SJCRH30 (cell line): Measurements from ENCODE around the gene SLC39A7. TPM values are rescaled to one million over a fixed set of nuclear protein-coding genes. Genes with fewer than 3 reads are reported as not detected.

Experiments used
- DNase-seq, 2 experiments: peaks; one replicate each; pipeline ENCODE4 v3.0.0-alpha.2; 2015 to 2020
- H3K27ac ChIP-seq: fragments of 250-450 bp; sonication (Bioruptor Pico); 2 replicates; pipeline ENCODE4 v1.5.1; 2020; ENCODE audit warnings: mild to moderate bottlenecking, moderate library complexity
- H3K27me3 ChIP-seq: fragments of 250-450 bp; sonication (Bioruptor Pico); 2 replicates; pipeline ENCODE4 v1.5.1; 2020; ENCODE audit warnings: mild to moderate bottlenecking, moderate library complexity
- H3K36me3 ChIP-seq: fragments of 250-450 bp; sonication (Bioruptor Pico); 2 replicates; pipeline ENCODE4 v1.5.1; 2020; ENCODE audit warnings: mild to moderate bottlenecking, moderate library complexity
- H3K4me1 ChIP-seq: fragments of 250-450 bp; sonication (Bioruptor Pico); 2 replicates; pipeline ENCODE4 v1.5.1; 2020; ENCODE audit warnings: mild to moderate bottlenecking, moderate library complexity
- H3K4me3 ChIP-seq: fragments of 250-450 bp; sonication (Bioruptor Pico); 2 replicates; pipeline ENCODE4 v1.5.1; 2020; ENCODE audit warnings: mild to moderate bottlenecking, moderate library complexity
- H3K9me3 ChIP-seq: fragments of 250-450 bp; sonication (Bioruptor Pico); replicated peaks from 2 replicates; pipeline ENCODE4 v1.5.1; 2020; ENCODE audit warnings: mild to moderate bottlenecking, moderate library complexity
- total RNA-seq: library from RNA; depleted of rRNA; stranded (reverse); fragments of >200 nt; shearing (Covaris generic); gene quantifications from 2 replicates; pipeline ENCODE4 v1.2.3, GENCODE V29; 2014

Gene SLC39A7
- total RNA-seq, 1 experiment from 2014 or later, result 75.1 TPM

DNA sequence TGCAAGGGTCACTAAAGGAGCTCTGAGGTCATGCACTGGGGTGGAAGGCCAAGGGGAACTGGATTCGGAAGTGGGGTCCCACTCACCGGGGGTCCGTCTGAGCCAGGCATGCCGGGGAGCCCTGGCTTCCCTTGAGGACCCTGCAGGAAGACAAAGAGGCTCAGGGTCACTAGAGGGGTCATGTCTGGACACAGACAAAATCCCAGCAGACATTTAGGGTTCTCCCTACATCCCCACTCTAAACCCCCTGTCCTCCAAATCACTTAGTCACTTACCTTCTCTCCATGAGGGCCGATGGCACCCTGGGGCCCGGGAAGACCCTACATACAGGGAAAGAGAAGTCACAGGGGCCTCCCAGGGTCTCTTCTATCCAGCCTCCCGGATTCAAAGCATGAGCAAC, 23.8 kb upstream of the SLC39A7 start:
- H3K36me3 ChIP-seq, result no peaks in the 10 kb centered on the region
- no peak overlapping the region; the same call in 1 of the 2 replicates for H3K27ac ChIP-seq
- no peak overlapping the region for H3K4me3 ChIP-seq
- no peaks in the 10 kb centered on the region for H3K27me3 ChIP-seq
- H3K4me1 ChIP-seq, result peaks cover 14% of the 10 kb centered on the region
- DNase-seq, result no peak
- H3K9me3 ChIP-seq, result no peaks in the 10 kb centered on the region

DNA sequence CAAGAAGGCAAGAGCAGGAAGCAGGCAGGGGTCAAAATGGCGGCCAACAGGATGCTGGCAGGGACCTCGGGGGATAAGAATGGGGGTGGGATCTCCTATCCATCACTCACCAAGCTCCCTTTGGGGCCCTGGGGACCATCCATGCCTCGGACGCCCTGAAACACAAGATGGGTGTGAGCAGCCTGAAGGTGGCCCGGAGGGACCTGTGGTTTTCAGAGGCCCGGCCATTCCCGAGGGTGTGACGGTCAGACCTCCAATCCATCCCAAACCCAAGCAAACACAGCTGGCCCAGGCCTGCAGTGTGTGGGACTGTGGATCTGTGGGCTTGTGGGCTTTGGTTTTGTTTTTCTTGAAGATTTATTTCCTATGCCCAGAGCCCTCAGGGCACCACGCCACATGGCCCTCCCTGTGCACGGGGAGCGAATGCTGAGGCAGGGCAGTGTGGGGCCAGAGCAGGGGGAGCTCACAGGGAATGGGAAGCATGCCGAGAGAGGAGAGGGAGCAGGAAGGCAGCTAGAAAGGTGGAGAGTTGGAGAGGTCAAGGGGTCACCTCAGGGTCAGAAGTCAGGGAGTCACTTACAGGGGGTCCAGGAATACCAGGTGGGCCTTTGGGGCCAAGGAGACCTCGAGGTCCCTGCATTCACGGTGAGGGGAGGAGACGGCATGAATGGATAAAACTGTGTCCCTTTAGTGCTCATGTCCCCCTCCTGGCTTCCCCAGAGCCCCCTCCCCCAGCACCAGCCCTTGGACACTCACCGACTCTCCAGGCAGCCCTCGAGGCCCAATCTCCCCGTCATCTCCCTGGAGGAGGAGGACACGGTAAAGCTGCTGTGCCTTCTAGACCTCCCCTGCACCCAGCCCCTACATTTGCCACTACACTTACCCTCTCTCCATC, 22.9 kb upstream of the SLC39A7 start:
- Histone ChIP-seq H3K27me3 (no peaks in the 10 kb centered on the region), H3K27ac (peak overlapping the region; percentile 26), H3K9me3 (no peaks in the 10 kb centered on the region), H3K4me1 (peaks cover 14% of the 10 kb centered on the region), H3K36me3 (no peaks in the 10 kb centered on the region), H3K4me3 (peak overlapping the region; percentile 12; the same call in 1 of the 2 replicates)
- peak; percentile 88 to 90 for DNase-seq

DNA sequence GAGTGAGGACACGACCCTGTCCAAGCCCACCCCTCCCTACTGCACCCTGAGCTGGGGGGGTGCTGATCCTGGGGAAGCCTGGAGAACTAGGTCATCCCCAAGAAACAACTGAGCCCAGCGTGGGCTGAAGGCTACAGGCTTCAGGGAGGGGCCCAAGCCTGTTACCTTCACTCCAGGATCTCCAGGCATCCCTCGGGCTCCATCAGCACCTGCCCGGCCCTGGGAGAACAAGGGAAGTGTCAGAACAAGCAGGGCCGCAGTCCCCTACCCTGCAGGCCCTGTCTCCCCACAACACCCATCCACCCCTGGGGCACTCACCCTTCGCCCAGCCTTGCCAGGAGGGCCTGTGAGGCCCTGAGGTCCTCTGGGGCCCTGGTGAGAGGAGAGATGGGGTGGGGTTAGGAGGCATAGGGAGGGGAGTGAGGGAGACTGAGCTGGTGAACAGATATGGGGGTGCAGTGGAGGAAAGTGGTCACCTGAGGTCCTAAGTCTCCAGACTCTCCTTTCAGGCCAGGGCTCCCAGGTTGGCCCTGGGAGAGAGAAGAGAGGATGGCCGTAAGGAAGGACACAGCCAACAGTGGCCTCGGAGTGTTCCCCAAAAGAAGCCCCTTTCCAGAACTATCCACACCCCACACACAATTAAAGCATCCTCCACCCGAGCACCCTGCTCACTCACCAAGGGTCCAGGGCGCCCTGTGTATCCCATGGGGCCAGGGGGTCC, 21.8 kb upstream of the SLC39A7 start:
- no peaks in the 10 kb centered on the region; the same call in 1 of the 2 replicates for H3K9me3 ChIP-seq
- H3K4me3 ChIP-seq, result no peak overlapping the region
- no peak overlapping the region for H3K27ac ChIP-seq
- no peak for DNase-seq
- H3K27me3 ChIP-seq, result no peaks in the 10 kb centered on the region
- no peaks in the 10 kb centered on the region for H3K36me3 ChIP-seq
- H3K4me1 ChIP-seq, result peaks cover 16% of the 10 kb centered on the region

DNA sequence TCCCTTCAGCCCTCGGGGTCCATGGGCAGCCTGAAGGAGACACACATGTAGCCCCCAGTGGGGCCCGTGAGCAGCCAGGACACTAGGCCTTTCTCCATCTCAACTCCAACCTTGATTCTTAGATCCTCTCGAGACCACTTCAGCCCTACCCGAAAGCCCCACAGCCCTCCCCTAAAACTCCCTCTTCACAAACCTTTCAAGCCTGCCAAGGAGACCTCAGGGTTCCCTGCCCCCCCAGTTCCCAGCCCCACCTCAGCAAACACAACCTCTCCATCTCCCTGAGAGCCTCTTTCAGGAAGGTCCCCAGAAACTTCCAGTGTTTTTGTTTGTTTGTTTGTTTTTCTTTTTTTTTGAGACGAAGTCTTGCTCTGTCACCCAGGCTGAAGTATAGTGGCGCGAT, 19.5 kb upstream of the SLC39A7 start:
- Histone ChIP-seq H3K27ac (no peak overlapping the region), H3K9me3 (no peaks in the 10 kb centered on the region; the same call in 1 of the 2 replicates), H3K27me3 (no peaks in the 10 kb centered on the region), H3K4me1 (peaks cover 16% of the 10 kb centered on the region), H3K4me3 (no peak overlapping the region), H3K36me3 (no peaks in the 10 kb centered on the region)
- no peak for DNase-seq

DNA sequence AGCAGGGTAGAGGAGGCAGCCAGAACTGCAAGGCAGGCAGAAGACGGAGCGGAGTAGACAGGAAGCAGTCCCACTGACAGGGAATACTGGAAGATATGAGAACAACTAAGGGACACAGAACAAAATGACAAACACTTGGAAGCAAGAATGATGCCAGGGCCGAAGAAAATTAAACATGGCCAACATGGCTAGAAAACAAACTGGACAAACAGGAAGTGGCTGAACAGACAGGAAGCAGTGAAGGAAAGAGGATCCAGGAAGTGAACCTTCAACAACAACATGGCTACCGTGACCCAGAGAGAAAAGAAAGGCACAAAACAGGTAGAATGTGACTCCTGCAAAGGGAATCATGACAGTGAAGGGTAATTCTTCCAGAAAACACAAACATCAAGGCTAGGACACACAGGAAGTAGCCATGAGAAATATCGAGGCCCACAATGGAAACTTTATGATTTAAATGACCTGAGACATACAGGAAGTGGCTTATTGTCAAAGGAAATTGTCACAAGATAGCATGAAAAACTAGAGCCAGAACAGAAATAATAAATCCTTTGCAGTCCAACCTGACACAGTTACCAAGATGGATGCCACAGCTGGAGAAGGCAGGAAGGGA, 17.5 kb upstream of the SLC39A7 start:
- Histone ChIP-seq H3K27me3 (no peaks in the 10 kb centered on the region), H3K27ac (no peak overlapping the region), H3K9me3 (no peaks in the 10 kb centered on the region; the same call in 1 of the 2 replicates), H3K4me1 (peaks cover 6% of the 10 kb centered on the region; the same call in 1 of the 2 replicates), H3K36me3 (no peaks in the 10 kb centered on the region), H3K4me3 (no peak overlapping the region)
- DNase-seq, result no peak

DNA sequence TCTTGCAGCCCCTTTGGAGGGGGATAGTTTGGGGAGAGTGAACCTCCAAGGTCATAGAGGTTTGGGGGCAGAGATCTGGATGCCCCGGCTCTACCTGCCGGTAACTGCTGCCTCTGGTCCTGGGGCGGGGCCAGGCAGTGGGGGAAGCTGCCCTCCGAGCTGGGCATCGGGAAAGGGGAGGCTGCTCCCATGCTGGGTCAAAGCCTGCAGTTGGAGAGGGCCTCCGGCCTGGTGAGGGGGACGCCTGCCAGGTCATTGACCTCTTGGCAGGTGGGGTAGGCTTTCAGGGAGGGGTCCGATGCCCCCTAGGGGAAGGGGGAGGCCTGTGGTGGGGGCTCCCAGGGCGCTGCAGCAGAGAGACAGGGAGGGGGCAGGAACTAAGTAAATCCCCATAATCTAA, 15.5 kb upstream of the SLC39A7 start:
- Histone ChIP-seq H3K9me3 (no peaks in the 10 kb centered on the region; the same call in 1 of the 2 replicates), H3K36me3 (no peaks in the 10 kb centered on the region), H3K4me3 (no peak overlapping the region), H3K4me1 (0 out of 2 replicates have a peak, but pooled peaks cover 2% of the 10 kb centered on the region), H3K27ac (no peak overlapping the region), H3K27me3 (no peaks in the 10 kb centered on the region)
- DNase-seq, result no peak

DNA sequence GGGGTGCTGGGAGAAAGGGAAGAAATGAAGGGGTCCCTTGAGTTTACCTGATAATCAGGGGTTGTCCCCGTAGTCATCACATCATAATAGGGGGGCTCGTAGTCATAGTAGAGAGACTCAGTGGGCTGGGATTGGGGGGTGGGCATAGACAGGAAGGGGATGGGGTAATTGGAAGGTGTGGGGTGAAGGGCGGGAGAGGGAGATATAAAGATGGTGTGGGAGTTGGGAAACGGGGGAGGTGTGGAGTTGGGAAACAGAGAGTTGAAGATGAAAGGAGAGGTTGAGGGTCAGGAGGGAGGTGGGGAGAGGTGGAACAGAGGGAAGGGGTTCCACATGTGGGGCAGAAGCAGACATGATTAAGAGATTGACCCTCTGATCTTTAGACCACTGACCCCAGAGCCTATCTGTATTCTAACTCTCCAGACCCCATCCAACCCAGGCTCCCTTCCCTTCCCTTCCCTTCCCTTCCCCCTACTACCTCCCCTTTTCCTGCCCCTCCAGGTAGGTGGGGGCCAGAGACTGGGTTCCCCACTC, 14.9 kb upstream of the SLC39A7 start:
- no peak overlapping the region for H3K27ac ChIP-seq
- no peak overlapping the region for H3K4me3 ChIP-seq
- no peak for DNase-seq
- H3K36me3 ChIP-seq, result no peaks in the 10 kb centered on the region
- H3K27me3 ChIP-seq, result no peaks in the 10 kb centered on the region
- H3K4me1 ChIP-seq, result peaks cover 2% of the 10 kb centered on the region; the same call in 1 of the 2 replicates
- H3K9me3 ChIP-seq, result no peaks in the 10 kb centered on the region; the same call in 1 of the 2 replicates

DNA sequence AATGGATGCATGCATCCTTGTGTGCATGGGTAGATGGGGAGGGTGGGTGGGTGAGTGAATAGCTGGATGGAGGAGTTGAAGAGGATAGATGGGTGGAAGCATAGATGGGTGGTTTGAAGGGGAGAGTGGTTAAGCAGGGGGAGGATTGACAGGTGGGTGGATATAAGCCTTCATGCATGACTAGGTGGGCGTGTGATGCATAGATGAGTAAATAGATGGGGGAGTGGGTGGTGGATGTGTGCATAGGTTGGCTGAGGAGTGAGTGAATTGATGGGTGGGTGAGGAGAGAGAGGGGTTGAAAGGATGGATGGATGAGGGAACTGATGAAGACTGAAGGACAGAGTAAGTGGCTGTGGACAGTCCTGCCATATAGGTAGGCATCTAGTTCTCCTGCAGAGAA, 12.9 kb upstream of the SLC39A7 start:
- no peaks in the 10 kb centered on the region; the same call in 1 of the 2 replicates for H3K9me3 ChIP-seq
- no peak overlapping the region for H3K4me3 ChIP-seq
- H3K4me1 ChIP-seq, result peaks cover 19% of the 10 kb centered on the region
- H3K27me3 ChIP-seq, result no peaks in the 10 kb centered on the region
- H3K36me3 ChIP-seq, result no peaks in the 10 kb centered on the region
- DNase-seq, result no peak
- no peak overlapping the region for H3K27ac ChIP-seq

DNA sequence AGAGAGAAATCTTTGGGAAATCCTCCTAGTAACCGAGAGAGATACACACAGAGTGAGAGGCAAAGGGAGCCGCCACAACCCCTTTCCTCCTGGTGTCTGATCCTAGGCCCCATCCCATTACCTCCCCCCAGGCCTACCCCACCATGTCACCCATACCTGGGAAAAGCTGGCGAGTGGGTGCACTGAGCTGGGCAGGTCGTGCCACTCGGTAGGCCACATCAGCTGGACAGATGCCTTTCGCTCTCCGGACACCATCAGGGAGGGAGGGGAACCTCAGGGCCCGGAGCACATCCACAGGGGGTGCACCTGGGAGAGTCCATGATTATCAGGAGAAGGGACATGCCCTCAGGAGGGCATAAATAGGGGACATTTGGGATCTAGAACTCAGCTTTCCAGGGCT, 11.5 kb upstream of the SLC39A7 start:
- H3K36me3 ChIP-seq, result peaks cover under 1% of the 10 kb centered on the region; the same call in 1 of the 2 replicates
- H3K4me1 ChIP-seq, result peaks cover 18% of the 10 kb centered on the region
- H3K9me3 ChIP-seq, result no peaks in the 10 kb centered on the region
- no peak overlapping the region for H3K27ac ChIP-seq
- no peak for DNase-seq
- no peaks in the 10 kb centered on the region for H3K27me3 ChIP-seq
- no peak overlapping the region for H3K4me3 ChIP-seq

DNA sequence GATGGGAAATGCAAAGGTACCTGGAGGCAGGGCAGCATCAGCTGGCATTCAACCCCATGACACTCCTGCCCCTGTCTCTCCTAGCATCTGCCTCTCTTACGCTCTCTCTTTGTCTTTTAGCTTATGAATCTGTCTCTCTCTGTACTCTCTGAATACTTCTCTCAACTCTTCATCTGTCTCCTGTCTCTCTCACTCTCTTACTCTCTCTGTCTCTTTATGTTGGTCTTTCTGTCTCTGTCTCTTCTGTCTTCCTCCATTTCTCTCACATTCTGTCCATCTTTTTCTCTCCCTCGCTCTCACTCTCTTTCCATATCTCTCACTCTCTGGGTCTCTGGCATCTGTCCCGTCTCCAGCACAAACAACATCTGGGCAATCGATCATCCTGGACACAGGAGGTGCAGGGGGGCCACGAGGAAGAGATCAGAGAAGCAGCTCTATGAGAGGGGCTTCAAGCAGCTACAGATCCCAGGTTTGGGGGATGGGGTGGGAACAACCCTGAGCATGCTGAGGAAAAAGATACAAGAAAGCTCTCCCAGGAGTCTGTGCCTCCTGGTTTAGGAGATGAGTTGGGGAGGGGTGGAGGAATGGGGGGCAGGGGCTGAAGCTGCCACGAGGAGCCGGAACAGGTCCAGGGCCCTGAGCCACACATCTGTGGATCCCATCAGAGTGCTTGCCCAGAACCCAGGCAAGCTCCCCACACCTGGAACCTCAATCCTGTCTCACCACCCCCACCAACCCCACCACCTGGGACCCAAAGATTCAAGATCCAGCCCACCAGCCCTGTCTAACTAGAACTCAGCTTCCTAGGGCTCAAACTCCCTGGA, 10.8 kb upstream of the SLC39A7 start:
- Histone ChIP-seq H3K36me3 (peaks cover 7% of the 10 kb centered on the region), H3K4me3 (no peak overlapping the region), H3K27me3 (no peaks in the 10 kb centered on the region), H3K4me1 (peaks cover 18% of the 10 kb centered on the region), H3K27ac (no peak overlapping the region), H3K9me3 (no peaks in the 10 kb centered on the region)
- no peak for DNase-seq

DNA sequence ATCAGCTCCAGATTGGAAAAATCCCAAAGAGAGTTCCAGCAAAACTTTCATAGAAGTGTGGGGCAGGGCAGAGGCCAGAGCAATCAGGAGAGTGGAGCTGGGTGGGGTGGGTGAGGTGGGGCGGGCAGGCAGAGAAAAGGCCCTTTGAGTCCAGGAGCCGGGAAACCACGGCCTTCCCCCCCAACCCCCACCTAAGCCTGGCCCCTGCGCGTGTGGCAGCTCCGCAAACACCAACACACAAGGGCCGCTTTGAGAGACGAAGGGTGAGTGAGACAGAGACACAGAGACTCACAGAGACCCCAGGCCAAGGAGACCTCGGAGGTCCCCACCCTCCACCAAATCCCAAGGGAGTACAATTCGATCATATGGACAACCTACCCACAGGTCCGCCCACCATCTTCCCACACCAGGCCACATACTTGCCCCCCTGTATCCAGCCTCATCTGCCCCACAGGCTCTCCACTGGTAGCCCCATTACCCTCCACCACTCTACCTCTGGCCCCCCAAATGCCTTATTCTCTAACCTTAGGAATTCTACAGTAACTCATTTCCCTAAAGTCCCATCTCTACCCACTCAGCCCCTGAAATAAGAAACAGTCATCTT, 10.1 kb upstream of the SLC39A7 start:
- DNase-seq, result no peak
- H3K4me3 ChIP-seq, result no peak overlapping the region
- peaks cover 14% of the 10 kb centered on the region for H3K36me3 ChIP-seq
- H3K4me1 ChIP-seq, result peaks cover 18% of the 10 kb centered on the region
- H3K9me3 ChIP-seq, result no peaks in the 10 kb centered on the region
- no peak overlapping the region for H3K27ac ChIP-seq
- no peaks in the 10 kb centered on the region for H3K27me3 ChIP-seq

DNA sequence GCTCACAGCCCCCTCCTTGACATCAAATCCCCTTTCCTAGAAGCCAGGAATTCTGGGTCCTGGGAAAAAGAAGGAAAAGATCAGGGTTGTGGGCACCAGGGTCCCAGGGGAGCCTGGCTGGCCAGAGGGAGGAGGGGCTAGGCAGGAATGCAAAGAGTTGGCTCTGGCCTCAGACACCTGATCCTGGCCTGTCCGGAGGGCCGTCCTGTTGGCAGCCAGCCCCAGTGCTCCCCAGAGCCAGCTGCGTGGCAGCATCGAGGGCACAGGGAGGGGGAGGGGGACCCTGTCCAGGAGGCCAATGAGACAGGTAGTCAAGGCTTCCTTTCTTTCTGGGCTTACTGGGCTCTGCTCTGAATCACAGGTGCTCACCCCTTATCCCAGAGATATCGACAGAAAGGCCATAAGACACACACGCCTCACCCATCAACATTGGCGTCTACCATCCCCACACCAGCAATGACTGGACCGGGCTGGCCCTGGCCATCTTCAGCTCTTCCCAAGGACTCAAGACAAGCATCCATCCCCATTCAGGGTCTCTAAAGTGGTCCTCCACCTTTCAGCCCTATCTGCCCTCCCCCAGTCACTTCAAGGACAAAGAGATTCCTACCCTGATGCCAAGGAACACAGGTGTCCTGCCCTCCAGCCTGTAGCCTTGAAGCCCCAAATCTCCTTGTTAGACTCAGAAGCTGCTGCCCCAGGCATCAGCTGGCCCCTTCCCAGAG, 9.1 kb upstream of the SLC39A7 start:
- peak; percentile 68 to 70 for DNase-seq
- Histone ChIP-seq H3K27me3 (no peaks in the 10 kb centered on the region), H3K4me1 (peaks cover 18% of the 10 kb centered on the region), H3K9me3 (no peaks in the 10 kb centered on the region), H3K27ac (peak overlapping the region; percentile 8; the same call in 1 of the 2 replicates), H3K4me3 (peak overlapping the region; percentile 14), H3K36me3 (peaks cover 19% of the 10 kb centered on the region)

DNA sequence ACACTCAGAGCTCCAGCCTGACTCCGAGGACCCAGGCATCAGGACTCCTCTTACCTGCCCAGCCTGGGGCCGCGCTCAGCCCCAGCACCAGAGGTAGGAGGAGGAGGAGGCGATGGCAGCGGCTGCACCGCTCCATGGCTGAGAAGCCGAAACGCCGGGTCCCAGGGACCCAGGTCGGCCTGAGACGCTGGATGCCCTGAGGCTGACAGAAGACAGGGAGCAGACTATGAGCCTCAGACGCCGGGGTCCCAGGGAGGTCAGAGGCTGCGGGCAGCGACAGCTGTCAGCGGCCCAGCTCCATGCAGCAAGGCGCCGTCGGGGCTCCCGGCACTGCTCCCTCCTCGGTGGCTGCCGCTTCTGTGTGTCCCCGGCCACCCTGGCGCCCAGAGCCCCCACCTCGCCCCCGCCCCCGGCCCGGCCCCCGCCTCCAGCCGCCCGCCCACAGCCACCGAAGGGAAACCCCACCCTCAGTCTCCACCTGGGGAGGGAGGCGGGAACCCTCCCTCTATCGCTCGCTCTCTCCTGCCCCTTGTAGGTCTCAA, 8.5 kb upstream of the SLC39A7 start, which contains the start of gene COL11A2:
TSS of gene COL11A2 (minus strand) at position 363 of the 542 bp plus-strand sequence. CDS start at position 136, 227 bp downstream.
- H3K9me3 ChIP-seq, result no peaks in the 10 kb centered on the region
- DNase-seq, result peak; percentile 75 to 76
- peak within 1 kb of the TSS; percentile 29; the same call in 1 of the 2 replicates for H3K27ac ChIP-seq
- H3K4me1 ChIP-seq, result peaks cover 18% of the 10 kb centered on the region
- peak within 1 kb of the TSS; percentile 14 for H3K4me3 ChIP-seq
- peaks cover 23% of the 10 kb centered on the region for H3K36me3 ChIP-seq
- H3K27me3 ChIP-seq, result no peaks in the 10 kb centered on the region
